H4 (cell line): ENCODE measurements around the gene PTH1R. TPM values are rescaled to one million over a fixed set of nuclear protein-coding genes. Genes with fewer than 3 reads are reported as not detected.

Experiments used
- DNase-seq: peaks from one replicate; pipeline ENCODE4 v3.0.0-alpha.2; 2015; ENCODE audit warnings: low spot score
- total RNA-seq: library from RNA; depleted of rRNA; stranded (reverse); fragments of >200 nt; shearing (Covaris generic); gene quantifications from 2 replicates; pipeline ENCODE4 v1.2.3, GENCODE V29; 2014

Gene PTH1R
- total RNA-seq, 1 experiment from 2014 or later = 0.43 TPM

DNA sequence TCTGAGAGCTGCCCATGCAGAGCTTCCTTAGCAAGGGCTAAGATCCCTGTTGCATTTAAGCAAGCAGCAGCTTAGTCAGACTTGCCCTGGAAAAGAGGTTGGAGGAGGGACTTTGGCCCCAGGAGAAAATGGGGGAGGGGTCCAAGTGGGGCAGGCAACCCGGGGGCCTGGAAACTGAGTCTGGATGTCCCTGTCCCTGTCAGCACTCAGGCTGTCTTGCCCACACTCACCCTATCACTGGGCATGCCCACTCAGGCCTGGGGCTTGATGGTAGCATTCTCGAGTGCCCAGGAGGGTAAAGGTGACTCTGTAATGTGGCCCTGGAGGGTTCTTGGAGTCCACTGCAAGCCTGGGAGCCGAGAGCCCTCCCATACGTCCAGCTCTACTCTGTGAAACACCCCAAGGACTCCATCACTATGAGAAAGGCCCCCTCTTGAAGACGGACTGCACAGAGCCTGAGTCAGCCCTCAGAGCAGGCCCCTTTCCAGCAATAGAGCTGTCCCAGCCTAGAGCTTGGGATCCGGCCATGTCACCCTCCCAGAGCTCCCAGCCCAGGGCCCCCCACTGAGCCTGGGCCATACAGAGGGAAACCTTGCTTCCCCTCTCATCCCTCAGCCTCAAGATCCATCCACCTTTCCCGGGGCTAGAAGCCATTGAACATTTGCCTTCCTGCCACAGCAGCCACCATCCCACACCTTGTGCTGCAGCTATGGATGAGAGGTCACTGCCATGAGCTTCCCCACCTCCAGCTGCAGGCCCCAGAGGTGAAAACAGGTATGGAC is 27.6 kb upstream of the PTH1R start:
- DNase-seq = no peak

- DNase-seq = no peak
Observed at GRCh38 chr3:46850468-46850779, 27.1 kb upstream of the PTH1R start.

- no peak for DNase-seq
Observed at GRCh38 chr3:46851364-46852333, 25.9 kb upstream of the PTH1R start.

DNA sequence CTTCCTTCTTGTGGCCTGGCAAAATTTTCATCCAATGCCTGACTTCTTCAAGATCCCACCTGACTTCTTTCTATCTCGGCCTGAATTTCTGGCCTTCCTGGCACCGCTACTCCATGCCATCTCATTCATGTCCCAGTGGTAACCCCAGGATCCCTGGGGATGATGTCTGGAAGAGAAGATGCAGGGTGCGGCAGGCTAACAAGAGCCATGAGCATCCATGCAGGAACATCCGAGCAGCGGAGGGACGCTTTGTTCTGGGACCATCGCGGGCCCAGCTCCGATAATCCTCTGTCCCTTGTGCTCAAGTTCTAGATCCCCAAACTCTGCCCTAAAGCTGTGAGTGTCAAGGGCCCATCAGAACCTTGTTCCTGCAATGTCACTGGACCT is 25.2 kb upstream of the PTH1R start:
- DNase-seq = no peak

GRCh38 chr3:46852839-46853355 is 24.6 kb upstream of the PTH1R start:
- no peak for DNase-seq

DNA sequence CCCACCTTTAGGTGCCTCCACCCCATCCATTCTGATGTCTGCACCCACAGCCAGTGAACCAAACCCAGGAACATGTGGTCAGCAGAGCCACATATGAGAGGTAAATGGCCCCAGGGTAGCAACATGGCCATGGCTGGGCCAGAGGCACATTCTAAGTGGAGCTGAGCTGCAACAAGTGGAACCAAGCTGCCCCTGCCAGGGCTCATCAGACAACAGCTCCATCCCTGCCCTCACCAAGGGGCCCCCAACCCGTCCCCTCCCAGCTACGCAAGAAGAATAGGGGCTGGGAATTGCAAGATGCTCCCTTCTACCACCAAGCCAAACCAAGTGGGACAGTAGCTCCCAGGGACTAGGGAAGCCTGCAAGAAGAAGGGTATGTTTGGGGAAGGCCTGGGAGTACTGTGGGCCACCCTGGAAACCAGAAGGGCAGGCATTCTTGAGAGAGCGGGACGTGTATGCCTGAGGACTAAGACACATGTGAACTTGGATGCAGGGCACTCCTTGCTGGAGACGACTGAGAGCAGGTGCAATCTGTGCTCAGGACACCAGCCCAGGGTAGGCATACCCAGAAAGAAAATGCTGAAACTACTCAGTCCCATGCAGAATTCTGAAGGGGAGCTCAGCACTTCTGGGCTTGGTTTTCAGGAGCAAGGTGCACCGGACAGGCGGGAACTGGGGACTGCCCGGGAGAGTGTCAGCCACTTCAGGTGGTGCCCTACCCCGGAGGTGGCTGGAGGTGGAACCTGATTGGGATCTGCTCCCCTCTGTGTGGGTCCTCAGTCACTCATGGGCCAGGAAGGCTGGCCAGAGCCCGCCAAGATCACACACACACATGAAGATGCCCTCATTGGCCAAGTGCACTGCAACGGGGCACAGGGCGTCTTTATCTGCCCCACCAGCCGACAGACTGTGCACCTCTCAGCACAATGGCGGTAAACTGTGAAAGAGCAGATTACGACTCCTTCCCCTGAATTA is 23.8 kb upstream of the PTH1R start:
- DNase-seq = no peak

- DNase-seq = no peak
Observed at GRCh38 chr3:46854555-46854991, 22.9 kb upstream of the PTH1R start.

- DNase-seq = no peak
Observed at GRCh38 chr3:46856576-46857471, 20.7 kb upstream of the PTH1R start.

DNA sequence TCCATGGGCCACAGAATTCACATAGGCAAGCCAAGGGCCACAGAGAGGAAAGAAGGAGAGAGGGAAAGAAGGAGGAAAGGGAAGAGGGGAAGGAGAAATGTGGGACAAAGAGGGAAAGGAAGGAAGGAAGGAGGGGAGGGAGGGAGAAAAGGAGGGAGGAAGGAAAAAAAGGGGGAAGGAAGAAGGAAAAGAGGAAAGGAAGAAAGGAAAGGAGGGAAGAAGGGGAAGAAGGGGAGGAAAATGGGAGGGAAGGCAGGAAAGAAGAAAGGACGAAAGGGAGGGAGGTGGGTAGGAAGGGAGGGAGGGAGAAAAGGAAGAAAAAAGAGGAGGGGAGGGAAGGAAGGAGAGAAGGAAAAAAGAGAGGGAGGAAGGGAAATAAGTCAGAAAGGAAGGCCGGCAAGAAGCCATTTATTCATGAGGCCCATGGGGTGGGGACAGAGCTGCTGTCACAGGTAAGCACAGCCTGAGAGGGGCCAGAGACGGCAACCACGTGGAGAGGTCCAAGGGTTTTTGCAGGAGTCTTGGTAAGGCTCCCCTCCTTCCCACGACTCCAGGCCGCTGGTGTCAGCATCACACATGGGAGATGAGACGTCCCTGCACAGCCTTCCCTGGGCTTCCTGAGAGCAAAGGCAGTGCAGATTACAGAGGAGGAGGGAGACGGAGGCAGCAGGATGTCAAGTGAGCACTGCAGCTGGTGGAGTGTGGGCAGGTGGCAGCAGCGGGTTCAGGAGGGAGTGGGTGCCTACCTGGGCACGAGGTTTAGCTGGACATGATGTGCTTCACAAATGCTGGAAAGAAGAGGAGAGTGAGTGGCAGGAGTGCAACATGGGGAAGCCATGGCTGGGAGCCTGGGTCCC is 19.8 kb upstream of the PTH1R start:
- no peak for DNase-seq

- DNase-seq = no peak
Observed at GRCh38 chr3:46858456-46858855, 19.1 kb upstream of the PTH1R start.

GRCh38 chr3:46859001-46859710 is 18.4 kb upstream of the PTH1R start:
- DNase-seq = no peak

DNA sequence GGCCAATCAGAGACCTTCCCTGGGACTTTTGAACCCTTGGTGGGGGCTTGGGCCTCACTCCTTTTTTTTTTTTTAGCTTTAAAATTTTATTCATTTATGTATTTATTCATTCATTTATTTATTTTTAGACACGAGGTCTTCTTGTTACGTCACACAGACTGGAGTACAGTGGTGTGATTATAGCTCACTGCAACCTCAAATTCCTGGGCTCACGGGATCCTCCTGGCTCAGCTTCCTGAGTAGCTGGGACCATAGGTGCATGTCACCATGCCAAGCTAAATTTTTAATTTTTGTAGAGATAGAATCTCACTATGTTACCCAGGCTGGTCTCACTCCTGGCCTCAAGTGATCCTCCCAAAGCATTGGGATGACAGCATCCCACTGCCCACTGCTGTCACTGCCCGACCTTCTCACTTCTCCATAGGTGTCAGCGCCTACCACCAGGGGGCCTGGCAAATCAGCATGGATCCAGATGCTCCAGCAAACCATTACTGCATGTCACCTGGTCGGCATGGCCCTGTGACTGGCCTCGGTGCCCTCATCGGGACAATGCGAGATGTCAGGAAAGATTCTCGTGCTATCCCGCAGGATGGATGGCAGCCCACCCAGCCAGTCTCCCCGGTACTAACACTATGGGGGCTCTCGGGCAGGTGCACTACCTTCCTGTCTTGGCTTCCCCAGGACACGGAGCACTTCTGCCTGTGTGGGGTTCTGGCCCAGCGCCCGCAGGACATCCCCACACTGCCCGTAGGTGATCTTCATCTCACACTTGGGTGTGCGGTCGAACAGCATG is 17.3 kb upstream of the PTH1R start:
- DNase-seq = no peak

GRCh38 chr3:46860810-46861604 is 16.5 kb upstream of the PTH1R start:
- no peak for DNase-seq

- no peak for DNase-seq
Observed at GRCh38 chr3:46861605-46862368, 15.7 kb upstream of the PTH1R start.

DNA sequence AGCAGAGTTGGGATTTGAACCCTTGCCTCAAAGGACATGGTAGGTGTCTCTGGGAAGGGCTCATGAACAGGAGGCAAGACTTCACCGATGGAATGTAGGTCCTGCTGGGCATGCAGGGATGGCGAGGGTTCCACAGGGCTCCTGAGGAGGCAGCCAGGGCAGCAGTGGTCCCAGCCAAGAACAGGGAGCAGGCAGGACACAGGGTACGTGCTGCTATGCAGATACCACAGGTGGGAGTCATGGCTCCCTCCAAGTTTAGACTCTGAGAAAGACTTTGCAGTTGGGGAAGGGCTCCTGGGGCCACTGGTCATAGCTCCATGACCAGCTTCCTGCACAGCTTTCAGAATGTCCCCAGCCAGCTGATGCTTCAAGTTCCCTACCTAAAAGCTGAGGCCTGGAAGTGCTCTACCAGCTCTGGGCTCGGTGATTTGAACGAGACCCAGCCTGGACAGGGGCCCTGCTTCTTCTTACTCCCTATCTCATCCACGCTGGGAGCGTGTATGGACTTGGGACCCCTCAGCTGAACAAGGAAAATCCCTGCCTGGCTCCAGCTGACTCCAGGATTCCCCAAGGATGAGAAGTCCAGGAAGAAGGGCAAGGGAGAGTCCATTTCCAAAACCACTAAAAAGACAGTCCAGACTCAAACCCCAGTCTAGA is 15.0 kb upstream of the PTH1R start:
- no peak for DNase-seq

DNA sequence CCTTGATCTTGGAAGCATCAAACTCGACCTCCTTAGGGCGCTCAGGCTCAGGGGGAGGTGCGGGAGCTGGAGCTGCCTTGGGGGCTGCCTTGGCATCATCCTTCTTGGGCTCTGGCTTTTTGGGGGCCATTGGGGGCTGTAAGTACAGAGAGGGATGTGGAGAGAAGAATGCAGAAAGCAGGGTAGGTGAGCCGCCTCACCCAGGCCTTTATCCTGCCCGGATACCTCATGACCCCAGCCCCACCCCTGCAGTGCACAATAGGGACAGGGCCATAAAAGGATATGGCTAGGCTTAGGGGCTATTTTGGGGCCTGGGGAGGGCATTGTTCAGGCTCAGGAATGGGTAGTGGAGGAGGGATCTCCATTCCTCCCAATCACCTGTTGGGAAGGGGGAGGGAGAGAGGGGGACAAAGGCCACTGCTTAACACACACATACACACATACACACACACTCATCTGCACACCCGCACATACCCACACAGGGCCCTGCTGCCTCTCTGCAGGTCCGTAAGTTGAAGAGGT is 14.2 kb upstream of the PTH1R start, which contains the start of gene MYL3:
TSS of gene MYL3 (minus strand) at position 184 of the 522 bp plus-strand sequence. CDS start at position 130, 54 bp downstream.
- DNase-seq = no peak
